ENCODE results near the gene IFITM10.
"Not testable (repeated sequence)": the region's sequence is repeated elsewhere in the genome, so short reads cannot be mapped to it uniquely, and the experiment has no call there.

IFITM10 gene

GRCh38 chr11:1778141-1778911 is 27.9 kb upstream of the IFITM10 start:
- DNase-seq (ENCODE audit: low read depth in 2 of 2), result no peak

- no peak for DNase-seq (ENCODE audit: low read depth in 2 of 2)
Observed at GRCh38 chr11:1777737-1778136, 27.3 kb upstream of the IFITM10 start.

GRCh38 chr11:1776944-1777715 is 26.7 kb upstream of the IFITM10 start:
- no peak for DNase-seq (ENCODE audit: low read depth in 2 of 2)

- no peak for DNase-seq (ENCODE audit: low read depth in 2 of 2)
Observed at GRCh38 chr11:1776331-1776851, 26.0 kb upstream of the IFITM10 start.

- DNase-seq (ENCODE audit: low read depth in 2 of 2), result no peak
Observed at GRCh38 chr11:1774886-1775285, 24.5 kb upstream of the IFITM10 start.

- no peak for DNase-seq (ENCODE audit: low read depth in 2 of 2)
Observed at GRCh38 chr11:1773994-1774550, 23.7 kb upstream of the IFITM10 start.

- no peak for DNase-seq (ENCODE audit: low read depth in 2 of 2)
Observed at GRCh38 chr11:1773131-1773993, 23.0 kb upstream of the IFITM10 start.

GRCh38 chr11:1772270-1773130 is 22.1 kb upstream of the IFITM10 start:
- DNase-seq (ENCODE audit: low read depth in 2 of 2), result no peak

GRCh38 chr11:1771700-1772099 is 21.3 kb upstream of the IFITM10 start:
- DNase-seq (ENCODE audit: low read depth in 2 of 2), result no peak

GRCh38 chr11:1771273-1771672 is 20.9 kb upstream of the IFITM10 start:
- DNase-seq (ENCODE audit: low read depth in 2 of 2), result no peak

- no peak for DNase-seq (ENCODE audit: low read depth in 2 of 2)
Observed at GRCh38 chr11:1770528-1770927, 20.1 kb upstream of the IFITM10 start.

GRCh38 chr11:1770061-1770460 is 19.7 kb upstream of the IFITM10 start:
- DNase-seq (ENCODE audit: low read depth in 2 of 2), result no peak

- DNase-seq (ENCODE audit: low read depth in 2 of 2), result not testable (repeated sequence)
Observed at GRCh38 chr11:1769304-1769936, 19.0 kb upstream of the IFITM10 start.

- no peak for DNase-seq (ENCODE audit: low read depth in 2 of 2)
Observed at GRCh38 chr11:1768141-1768469, 17.7 kb upstream of the IFITM10 start.

- DNase-seq (ENCODE audit: low read depth in 2 of 2), result no peak
Observed at GRCh38 chr11:1767399-1768140, 17.2 kb upstream of the IFITM10 start.

GRCh38 chr11:1766719-1767398 is 16.5 kb upstream of the IFITM10 start:
- no peak for DNase-seq (ENCODE audit: low read depth in 2 of 2)

GRCh38 chr11:1765871-1766718 is 15.7 kb upstream of the IFITM10 start:
- no peak for DNase-seq (ENCODE audit: low read depth in 2 of 2)

All from stimulated activated CD8-positive, alpha-beta memory T cell treated with anti-CD3 and anti-CD28 coated beads, Interleukin-2, amount 100 ng/mL, for 1 hour (primary cell).